Measurements from ENCODE around the gene SHMT1.
A peak's percentile ranks its signal among the peaks of the same experiment; 100 is the strongest.
"Not testable (repeated sequence)": the region's sequence is repeated elsewhere in the genome, so short reads cannot be mapped to it uniquely, and the experiment has no call there.

SHMT1 gene

DNA sequence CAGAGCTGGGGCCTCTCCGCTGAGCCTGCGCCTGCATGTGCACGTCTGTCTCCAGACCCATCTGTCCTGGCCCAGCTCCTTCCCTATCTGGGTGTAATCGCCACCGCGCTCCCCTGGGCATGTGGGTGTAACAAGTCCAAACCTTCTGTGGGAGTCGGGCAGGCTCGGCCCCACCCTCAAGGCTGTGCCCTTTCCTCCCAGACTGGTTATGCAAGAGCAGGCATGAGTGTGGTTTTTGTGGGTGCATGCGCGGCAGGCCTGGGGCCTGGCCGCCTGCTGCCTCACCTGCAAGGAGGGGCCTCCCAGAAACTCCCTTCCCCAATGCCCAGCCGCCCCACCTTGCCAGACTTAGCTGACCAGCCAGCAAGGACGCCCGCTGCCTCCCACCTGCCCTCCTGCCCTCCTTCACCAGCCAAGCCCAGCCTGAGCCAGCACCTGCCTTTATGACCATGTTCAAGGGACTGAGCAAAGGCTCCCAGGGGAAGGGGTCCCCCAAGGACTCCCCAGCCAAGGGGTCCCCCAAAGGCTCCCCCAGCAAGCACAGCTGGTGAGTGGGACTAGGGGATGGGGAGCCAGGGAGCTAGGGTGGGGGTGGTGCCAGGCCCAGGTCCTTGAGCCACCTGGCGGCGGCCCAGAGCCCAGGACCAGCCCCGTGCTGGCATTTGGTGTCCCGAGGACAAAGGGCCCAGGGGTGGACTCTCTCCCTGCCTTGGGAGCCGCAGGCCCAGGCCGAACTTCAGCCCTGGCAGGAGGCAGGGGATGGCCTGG lies 14.3 kb upstream of the SHMT1 start, which contains the start of gene EVPLL:
Gene EVPLL, plus strand, starts transcription at position 342 of the 768 bp plus-strand sequence. CDS start 3,160 bp downstream, outside the sequence.
- TF ChIP-seq, protein P1, sequence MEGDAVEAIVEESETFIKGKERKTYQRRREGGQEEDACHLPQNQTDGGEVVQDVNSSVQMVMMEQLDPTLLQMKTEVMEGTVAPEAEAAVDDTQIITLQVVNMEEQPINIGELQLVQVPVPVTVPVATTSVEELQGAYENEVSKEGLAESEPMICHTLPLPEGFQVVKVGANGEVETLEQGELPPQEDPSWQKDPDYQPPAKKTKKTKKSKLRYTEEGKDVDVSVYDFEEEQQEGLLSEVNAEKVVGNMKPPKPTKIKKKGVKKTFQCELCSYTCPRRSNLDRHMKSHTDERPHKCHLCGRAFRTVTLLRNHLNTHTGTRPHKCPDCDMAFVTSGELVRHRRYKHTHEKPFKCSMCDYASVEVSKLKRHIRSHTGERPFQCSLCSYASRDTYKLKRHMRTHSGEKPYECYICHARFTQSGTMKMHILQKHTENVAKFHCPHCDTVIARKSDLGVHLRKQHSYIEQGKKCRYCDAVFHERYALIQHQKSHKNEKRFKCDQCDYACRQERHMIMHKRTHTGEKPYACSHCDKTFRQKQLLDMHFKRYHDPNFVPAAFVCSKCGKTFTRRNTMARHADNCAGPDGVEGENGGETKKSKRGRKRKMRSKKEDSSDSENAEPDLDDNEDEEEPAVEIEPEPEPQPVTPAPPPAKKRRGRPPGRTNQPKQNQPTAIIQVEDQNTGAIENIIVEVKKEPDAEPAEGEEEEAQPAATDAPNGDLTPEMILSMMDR (IDR thresholded peaks at IDR 0.05): no peak
- no peak for TF ChIP-seq ZFX (IDR thresholded peaks at IDR 0.05; ENCODE audit: borderline replicate concordance)
- H3K27ac ChIP-seq: no peak within 1 kb of the TSS

DNA sequence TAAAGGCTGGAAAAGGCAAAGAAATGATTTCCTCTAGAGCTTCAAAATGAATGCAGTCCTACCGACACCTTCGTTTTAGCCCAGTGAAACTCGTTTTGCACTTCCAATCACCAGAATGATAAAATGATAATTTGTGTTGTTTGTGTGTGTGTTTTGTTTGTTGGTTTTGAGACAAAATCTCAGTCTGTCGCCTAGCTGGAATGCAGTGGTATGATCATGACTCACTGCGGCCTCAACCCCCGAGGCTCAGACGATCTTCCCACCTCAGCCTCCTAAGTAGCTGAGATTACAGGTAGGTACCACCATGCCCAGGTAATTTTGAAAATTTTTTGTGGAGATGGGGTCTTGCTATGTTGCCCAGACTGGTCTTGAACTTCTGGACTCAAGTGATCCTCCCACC lies 10.9 kb upstream of the SHMT1 start:
- TF ChIP-seq, protein P1 (IDR thresholded peaks at IDR 0.05): no peak
- no peak for TF ChIP-seq ZFX (IDR thresholded peaks at IDR 0.05; ENCODE audit: borderline replicate concordance)
- H3K27ac ChIP-seq: no peak overlapping the region

DNA sequence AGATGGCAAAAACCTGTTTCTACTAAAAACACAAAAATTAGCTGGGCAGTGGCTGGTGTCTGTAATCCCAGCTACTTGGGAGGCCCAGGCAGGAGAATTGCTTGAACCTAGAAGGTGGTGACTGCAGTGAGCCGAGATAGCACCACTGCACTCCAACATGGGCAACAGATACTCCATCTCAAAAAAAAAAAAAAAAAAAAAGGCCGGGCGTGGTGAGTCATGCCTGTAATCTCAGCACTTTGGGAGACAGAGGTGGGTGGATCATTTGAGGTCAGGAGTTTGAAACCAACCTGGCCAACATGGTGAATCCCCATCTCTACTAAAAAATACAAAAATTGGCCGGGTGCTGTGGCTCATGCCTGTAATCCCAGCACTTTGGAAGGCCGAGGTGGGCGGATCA lies 9.8 kb upstream of the SHMT1 start:
- not testable (repeated sequence) for H3K27ac ChIP-seq

DNA sequence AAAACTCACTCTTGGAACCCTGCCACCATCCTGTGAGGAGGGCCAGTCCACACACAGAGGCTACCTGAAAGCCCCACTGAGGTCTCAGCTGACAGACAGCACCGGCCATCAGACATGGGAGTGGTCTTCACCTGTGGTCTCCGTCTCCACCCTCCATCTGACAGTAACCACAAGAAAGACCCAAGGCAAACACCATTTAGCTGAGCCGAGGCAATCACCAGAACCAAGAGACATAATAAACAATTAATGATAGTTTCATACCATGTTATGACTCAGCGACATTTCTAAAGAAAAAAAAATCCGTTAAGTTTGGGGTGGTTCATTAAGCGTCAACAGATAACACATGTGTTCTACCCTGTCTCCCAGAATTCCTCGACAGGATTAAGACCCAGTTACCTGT lies 8.1 kb upstream of the SHMT1 start:
- TF ChIP-seq ZFX (IDR thresholded peaks at IDR 0.05; ENCODE audit: borderline replicate concordance): no peak
- TF ChIP-seq, protein P1 (IDR thresholded peaks at IDR 0.05): no peak
- H3K27ac ChIP-seq: no peak overlapping the region

DNA sequence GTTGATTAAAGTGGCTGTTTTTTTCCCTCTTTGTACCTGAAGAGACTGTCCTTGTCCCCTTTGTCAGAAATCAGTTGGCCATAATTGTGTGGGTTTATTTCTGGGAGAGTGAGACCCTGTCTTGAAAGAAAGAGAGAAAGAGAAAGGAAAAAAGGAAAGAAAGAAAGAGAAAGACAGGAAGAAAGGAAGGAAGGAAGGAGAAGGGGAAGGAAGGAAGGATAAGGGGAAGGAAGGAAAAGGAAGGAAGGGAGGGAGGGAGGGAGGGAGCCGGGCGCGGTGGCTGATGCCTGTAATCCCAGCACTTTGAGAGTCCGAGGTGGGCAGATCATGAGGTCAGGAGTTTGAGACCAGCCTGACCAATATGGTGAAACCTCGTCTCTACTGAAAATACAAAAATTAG lies 7.4 kb upstream of the SHMT1 start:
- TF ChIP-seq, protein P1 (IDR thresholded peaks at IDR 0.05): no peak
- TF ChIP-seq ZFX (IDR thresholded peaks at IDR 0.05; ENCODE audit: borderline replicate concordance): no peak
- no peak overlapping the region for H3K27ac ChIP-seq

DNA sequence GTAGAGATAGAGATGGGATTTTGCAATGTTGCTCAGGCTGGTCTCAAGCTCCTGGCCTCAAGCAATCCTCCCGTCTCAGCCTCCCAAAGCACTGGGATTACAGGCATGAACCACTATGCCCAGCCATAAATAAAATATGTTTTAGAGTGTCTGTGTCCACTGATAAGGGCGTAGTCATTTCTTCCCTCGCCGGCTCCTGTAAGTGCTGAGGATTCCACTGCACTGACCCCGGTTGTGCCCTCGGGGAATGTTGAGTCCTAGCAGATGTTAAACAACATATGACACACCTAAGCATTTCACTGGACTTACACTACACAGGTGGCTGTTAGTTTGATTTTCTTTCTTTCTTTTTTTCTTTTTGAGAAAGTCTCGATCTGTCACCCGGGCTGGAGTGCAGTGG lies 5.6 kb upstream of the SHMT1 start:
- TF ChIP-seq ZFX (IDR thresholded peaks at IDR 0.05; ENCODE audit: borderline replicate concordance): no peak
- TF ChIP-seq, protein P1 (IDR thresholded peaks at IDR 0.05): no peak
- H3K27ac ChIP-seq: no peak overlapping the region

DNA sequence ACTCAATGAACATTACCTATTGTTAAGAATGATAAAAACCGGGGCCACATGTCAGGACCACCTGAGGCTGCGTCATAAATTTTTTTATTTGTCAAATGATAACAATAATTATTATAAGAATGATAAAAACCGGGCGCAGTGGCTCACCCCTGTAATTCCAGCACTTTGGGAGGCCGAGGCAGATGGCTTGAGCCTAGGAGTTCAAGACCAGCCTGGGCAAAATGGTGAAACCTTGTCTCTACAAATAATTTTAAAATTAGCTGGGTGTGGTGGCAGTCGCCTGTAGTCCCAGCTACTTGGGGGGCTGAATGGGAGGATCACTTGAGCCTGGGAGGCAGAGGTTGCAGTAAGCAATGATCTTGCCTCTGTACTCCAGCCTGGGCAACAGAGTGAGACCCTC lies 816 bp upstream of the SHMT1 start:
- TF ChIP-seq, protein P1 (IDR thresholded peaks at IDR 0.05): no peak
- TF ChIP-seq ZFX (IDR thresholded peaks at IDR 0.05; ENCODE audit: borderline replicate concordance): no peak
- no peak overlapping the region for H3K27ac ChIP-seq

DNA sequence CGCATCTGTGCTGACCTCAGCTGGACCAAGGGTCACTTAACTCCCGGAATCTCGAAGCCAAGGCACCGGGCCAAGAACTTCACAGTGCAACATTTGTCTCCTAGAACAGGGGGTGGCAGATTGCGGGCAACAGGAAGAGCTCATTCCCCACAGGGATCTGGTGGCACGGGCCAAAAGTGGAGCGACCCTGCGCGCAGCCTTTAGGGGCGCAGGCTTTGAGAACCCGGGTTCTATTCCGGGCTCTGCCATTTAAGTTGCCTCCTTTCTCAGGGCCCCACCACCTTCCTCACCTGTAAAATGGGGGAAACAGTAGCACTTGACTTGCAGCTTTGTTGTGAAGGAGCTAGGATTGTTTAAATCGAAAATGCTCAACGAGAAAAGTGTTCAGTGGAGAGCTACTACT lies 651 bp downstream of the SHMT1 start:
- peak overlapping the region; percentile 78 for H3K27ac ChIP-seq
- TF ChIP-seq, protein P1 (IDR thresholded peaks at IDR 0.05): no peak
- TF ChIP-seq ZFX (IDR thresholded peaks at IDR 0.05; ENCODE audit: borderline replicate concordance): no peak
